GM18499 (cell line): ENCODE data around the gene ADARB1.

ENCODE experiments used
- ATAC-seq: cut with Tn5 transposase; IDR thresholded peaks from one replicate; pipeline ENCODE4 v1.9.1; 2021; ENCODE audit warnings: moderate number of reproducible peaks; ENCODE audit not compliant: insufficient read depth, unreplicated experiment

The ADARB1 gene

DNA sequence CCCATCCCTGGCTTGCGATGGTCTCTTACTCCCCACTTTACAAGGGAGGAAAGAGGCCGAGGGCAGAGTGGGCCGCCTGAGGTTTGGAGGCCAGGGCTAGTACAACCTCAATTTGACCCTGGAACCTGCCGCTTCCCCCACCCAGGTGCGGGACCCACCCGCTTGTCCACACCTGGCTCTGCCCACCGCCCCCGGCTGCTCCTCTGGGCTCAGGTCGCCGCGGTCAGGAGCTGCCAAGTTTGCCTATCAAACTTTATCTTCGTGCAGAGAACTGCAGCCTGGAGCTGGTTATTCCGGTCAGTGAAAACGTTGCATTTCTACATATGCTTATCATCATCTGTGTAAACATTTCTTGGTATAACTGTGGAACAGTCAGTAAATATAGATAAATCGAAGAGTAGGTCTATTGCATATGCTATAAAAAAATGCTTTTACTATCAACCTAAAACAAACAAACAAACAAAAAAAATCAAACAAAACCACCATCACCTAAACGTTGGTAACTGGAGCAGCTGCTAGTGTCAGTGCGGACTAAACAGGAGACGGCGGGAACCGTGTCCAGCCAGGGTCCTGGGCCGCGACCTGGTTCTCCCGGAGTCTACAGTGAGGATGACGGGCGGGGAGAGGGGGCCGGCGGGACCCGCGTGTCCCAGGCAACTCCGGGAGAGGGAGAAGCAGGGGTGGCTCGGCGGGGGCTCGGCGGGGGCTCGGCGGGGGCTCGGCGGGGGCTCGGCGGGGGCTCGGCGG, 906 bp upstream of the ADARB1 start:
- no peak for ATAC-seq

DNA sequence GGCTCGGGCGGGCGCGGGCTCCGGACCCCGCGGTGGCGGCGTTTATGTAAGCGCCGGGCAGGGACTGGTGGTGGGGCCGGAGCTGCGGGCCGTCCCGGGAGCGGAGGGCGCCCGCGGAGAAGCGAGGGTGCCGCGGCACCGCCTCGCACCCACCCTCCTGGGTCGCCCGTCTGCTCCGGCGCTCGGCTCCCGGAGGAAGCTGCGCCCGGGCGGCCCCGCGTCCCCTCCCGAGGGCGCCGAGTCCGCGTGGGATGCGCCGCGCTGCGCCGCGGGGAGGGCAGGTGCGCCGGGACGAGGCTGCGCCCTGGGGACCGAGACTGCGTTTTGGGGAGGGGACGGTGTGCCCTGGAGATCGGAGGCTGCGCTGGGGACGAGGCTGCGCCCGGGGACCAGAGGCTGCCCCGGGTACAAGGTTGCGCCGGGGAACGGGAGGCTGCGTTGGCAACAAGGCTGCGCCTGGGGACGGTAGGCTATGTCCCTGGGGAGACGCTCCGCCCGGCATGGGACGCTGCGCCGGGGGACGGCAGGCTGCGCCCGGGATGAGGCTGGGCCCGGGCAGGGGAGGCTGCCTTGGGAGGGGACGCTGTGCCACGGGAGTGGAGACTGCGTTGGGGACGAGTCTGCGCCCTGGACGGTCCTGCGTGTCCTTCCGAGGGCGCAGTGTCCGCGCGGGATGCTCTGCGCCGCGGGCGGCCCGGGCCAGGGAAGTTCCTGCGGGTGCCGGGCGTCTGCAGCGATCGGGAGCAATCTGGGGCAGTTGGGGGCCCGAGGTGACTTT, 627 bp downstream of the ADARB1 start:
- ATAC-seq = no peak

DNA sequence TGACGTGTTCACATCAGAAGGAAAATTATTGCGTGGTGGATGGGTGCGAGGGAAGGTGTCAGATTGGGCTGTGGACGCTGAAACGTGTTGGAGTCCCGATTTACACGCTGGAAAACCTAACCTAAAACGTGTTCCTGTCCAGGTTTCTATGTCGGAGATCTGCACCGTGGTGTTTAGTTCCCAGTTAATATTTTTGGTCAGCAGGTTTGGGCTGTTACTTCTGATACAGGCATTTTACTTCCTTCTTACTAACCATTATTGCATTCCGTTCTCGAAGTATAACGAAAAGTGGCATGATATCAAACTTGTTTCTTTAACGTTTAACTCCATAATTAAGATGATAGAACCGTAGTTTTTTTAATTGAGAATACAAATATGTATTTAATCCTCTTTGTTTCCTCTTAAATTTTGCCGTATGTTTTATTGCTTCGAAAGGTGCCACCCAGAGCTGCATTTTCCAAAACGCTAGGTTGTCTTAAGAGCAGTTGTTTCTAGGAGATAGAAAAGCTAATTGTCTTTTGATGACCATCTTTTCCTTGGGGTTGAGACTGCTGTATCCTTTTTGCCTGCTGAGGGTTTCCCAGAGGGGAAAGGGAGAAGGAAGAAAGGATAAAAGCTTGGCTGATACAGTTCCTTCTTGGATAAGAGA, 1.3 kb downstream of the ADARB1 start:
- no peak for ATAC-seq

DNA sequence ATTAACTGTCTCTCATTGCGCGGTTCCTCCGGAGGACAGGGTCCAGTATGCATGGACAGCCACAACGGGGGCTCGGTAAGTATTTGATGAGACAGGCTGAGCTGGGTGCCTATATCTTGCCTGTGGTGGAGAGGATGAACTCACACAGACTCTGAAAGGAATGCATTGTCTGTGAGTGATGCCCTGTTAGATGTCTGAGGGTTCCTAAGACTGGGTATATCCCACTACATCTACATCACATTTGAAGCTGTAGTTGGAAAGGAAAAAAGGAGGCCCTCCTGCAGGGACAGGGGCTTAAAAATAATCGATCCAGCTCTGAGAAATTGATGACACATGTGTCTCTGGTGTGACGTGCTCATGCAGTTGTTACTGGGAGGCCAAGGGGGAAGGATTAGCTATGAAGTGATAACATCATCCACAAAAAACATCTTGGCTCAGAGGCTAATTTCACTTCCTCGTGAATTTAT, 1.9 kb downstream of the ADARB1 start:
- ATAC-seq = no peak

DNA sequence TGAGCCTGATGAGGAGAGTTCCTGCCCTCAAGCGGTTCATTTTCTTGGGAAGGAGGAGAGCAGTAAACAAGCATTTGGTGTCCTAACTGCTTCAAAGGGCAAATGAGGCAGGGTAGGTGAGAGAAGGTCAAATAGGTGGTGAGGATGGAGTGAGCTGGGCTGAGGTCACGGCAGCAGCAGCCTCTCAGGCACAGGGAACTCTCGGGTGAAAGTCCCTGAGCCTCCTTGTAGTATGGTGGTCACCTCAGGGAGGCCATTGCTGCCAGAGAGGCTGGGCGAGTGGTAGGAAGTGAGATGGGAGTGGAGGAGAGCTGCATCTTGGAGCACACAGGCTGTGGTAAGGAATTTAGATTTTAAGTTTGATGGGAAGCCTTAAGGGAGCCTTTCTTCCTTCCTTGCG, 4.0 kb downstream of the ADARB1 start:
- no peak for ATAC-seq

DNA sequence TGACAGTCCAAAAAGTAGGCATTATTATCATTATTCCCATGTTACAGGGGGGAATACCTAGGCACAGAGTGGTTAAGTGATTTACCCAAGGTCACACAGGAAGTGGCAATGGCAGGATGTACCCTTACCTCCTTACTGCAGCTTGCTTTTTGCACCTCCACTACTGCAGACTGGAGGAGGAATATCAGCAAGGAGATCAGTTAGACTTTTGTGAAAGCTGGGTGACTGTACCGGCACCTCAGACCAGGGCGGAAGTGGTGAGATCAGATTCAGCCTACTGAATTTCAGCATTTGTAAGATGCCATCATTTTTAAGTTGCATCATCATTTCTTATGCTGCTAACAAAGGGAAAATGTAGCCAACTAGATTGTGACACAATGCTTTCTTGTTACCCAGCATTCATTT, 4.5 kb downstream of the ADARB1 start:
- no peak for ATAC-seq

DNA sequence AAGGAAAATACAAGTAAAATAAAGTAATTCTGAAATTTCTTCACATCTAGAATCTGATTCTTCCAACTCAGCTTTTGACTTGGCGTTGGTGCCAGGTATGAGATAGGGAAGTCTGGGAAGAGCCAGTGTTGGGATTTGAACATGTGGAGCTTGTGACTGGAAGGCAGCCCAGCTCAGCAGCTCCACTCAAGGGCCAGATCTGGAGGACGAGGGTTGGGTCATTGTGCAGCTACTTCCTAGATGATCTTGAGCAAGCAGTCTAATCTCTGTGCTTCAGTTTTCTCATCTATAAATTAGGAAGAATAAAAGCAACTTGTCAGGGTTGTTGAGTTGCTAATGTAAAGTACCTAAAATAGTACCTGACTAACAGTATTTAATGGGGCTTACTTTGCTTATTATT, 5.0 kb downstream of the ADARB1 start:
- ATAC-seq = no peak

DNA sequence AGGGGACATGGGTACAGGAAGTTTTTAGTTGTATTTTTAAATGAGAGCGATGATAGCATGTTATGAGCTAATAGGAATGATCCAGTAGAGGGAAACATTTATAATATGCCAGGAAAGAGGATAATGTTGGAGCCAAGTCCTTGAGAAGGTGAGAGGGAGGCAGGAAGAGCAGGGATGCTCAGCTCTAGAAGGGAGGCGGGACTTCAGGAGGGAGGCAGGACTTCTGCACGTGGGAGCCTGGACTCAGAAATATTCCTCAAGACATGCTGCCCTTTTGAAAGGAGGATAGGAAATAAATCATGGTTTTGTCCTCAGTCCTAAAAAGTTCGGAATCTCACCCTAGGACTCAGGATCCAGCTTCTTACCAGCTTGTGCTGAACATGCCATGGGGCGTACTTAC, 5.9 kb downstream of the ADARB1 start:
- ATAC-seq = no peak

DNA sequence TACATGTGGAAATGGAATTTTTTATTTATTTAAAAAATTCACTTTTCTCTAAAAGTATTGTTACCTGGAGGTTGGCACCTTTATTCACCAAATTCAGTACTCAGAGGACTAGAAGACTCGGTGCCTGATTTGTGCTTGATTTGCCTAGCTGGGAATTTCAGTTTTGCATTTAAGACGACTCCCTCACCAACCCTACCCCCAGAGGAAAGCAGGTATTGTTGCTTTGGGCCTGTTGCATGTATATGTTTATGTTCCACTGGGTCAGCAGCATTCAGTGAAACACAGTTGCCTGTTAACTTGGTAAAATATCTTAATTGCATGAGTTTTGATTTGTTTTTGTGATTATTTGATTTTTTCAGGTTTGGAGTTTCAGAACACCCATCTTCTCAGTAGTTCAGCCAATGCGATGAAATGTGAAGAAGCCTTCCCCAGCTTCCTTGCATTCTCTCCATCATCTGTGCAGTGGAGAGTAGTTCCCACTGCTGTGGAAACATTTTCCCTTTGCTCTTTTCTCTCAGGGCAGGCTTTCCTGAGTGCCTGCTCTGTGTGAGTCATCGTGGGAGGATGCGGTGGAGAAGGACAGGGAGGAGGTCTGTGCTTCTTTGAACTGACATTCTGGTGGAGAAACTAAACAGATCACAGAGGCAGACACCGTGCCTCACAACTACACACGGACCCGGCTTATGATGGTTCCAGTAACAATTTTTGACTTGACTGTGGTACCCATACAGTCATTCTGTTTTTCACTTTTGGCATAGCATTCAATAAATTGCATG, 6.4 kb downstream of the ADARB1 start:
- ATAC-seq = no peak

DNA sequence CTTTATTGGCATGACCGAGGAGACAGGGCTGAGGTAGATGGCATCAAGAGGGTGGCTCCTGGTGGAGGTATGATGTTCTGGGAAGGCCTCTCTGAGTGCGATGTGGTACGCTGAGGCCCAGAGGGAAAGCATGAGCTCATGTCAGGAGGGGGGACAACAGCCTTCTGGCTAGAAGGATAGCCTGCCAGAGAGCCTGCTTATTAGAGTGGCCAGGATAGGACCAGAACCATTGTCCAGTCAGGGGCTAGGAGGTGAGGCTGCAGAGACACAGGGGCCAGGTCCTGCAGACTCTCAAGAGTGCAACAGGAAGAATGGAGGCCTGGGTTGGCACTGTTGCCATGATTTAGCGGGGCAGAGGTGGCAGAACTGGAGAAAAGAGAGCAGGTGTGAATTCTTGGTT, 7.3 kb downstream of the ADARB1 start:
- ATAC-seq = no peak

DNA sequence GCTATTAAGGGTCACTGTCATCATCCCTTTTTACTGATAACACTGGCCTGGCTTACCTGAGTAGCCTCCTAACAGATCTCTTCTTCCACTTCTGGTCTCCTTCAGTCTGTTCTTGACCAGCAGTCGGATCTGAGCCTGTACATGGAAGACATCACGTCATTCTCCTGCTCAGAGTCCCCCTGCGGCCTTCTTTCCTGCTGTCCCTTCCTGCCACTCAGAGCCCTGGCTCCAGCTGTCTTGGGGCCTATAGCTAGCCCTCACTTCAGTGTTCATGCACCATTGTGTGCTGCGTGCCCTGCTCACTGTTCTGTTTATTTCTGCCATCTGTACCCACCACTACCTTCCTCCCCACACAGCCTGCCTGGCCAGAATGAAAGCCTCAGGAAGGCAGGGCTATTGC, 8.4 kb downstream of the ADARB1 start:
- no peak for ATAC-seq

DNA sequence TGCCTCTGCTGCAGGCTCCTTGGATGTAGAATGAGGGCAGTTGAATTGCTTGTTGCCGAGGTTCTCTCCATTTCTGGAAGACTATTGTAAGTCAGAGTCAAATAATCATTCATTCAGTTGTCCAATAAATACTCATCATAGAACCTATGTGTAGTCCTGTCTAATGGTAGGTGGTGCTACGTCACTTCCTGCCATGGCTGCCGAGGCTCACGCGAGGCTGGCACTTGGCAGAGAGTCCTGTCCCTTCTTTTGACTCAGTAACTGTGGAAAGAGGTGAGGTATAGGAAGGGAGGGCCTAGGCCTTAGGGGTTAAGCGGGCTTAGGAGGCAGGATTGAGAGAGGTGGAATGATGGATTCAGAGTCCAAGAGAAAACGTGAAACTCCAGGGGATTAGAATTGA, 9.7 kb downstream of the ADARB1 start:
- ATAC-seq = no peak

DNA sequence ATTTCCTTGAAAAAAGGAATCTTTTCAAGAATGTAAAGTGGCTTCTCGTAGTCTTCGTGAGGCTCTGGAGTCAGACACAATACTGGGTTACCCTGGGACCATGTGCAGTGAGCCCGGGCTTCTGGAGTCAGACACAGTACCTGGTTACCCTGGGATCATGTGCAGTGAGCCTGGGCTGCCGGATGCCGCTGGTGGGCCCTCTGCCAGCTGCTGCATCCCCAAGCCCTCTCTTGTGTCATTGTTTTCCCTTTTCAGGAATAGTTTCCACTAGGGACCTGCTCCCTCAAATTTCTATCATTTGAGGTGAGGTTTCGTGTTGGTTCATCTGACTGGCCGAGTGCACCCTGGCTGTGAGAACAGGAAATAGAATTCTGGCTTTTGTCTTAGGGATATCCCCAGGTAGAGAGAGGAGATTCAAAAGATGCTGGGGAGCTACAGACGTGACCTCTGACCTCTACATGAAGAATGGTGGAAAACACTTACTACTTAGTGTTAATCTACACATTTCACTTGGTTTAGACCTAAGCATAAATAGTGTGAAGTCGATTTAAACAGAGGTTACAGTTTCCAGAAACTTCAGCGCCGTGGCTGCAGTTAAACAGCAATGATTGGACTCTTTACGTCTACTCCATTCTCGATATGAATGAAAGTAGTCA, 10.6 kb downstream of the ADARB1 start:
- no peak for ATAC-seq

DNA sequence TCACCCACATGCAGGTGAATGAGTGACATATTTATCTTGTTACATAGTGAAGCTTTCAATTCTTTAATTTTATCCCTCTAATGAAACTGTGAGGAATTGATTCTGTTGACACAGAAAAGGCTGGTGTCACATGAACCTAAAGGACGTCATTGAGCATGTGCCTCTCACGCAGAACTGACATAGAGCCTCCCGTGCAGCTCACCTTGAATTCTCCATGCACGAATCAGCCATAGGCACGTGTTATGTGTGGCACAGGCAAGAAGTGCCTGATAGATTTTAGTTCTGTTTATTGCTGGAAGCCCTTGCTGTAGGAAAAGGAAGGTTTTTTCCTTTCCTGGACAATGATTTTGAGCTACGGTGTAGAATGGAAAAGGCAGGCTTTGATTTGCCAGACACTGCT, 11.3 kb downstream of the ADARB1 start:
- ATAC-seq = no peak

DNA sequence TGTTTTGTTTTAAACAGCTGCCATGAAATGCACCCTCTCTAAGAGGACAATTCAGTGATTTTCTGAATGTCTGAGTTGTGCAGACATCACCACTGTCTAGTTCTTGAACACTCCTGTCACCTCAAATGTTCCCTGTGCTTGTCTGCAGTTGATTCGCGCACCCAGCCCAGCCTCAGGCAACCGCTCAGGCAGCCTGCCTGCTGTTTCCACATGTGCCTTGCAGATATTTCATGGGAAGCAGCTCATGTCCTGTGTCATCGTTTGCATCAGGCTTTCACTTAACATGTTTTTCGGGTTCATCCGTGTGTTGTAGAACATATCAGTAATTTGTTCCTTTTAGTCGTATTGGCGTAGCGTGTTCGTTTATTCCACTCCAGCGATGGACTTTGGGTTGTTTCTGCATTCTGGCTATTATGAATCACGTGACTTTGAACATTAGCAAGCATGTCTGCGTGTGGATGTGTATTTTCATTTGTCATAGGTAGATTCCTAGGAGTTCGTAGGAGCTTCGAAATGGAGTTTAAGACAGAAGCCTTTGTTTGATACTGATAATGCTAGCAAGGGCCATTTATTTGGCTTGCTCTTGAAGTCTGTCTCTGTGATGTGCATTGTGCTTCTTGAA, 12.1 kb downstream of the ADARB1 start:
- ATAC-seq = no peak

DNA sequence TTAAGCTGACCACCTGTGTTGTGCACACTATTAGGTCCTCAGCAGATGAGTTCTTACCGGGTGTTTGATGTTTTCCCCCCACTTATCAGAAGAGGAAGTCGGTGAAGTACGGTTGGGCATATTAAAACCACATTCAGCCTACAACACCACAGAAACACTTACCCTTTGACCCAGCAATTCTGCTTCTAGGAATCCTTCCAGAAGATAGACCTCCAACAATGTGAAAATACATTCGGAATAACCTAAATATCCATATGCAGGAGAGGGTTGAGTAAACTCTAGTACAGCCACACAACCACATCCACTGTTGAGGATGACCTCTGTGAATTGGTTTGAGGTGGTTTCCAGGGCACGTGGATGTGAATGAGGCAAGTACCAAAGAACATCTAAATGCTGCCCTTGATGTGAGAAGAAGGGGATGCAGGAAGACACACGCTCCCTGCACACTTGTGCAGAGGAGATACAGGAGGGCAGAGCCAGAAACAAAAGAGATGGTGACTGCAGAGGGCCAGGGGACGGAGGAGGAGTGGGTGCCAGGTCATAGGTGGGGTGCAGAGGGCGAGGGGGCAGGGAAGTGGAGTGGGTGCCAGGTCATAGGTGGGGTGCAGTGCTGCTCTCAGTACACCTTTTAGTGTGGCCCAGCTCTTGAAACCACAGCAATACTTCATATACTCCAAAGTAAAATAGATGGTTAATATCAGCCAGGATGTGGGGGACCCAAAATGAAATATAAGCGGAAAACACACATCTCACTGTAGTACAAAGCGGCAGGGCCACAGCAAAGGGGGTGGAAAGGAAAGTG, 12.8 kb downstream of the ADARB1 start:
- no peak for ATAC-seq

DNA sequence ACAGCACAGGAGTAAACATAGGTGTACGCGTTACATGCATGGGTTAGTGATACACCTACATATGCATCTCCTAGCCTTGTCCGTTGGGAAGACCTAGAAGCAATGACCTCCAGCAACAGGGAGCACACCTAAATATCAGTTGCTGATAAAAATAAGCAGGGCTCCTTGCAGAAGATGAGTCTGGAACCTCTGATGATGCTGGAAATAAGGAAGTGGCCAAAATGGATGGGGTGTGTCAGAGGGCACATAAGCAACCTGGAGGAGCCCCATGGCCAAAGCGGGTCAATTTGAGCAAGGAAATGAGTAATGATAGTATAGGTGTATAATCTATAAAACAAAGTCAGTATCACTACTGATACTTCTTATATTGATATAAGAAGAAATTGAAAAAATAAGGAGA, 13.7 kb downstream of the ADARB1 start:
- no peak for ATAC-seq

DNA sequence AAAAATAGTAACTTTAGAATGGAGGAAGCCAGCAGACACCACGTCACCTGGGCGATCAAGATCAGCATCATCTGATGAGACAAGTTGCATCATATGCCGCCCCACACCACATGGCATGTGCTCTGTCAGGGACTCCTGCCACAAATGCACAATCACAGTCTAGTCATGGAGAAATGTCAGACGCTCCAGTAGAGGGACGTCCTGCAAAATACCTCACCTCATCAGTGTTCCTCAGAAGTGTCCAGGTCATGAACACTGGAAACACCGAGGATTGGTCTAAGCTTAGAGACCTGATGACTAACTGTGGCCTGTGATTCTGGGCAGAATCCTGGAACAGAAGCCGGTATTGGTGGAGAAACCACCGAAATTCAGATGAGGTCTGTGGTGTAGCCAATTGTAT, 14.3 kb downstream of the ADARB1 start:
- no peak for ATAC-seq

DNA sequence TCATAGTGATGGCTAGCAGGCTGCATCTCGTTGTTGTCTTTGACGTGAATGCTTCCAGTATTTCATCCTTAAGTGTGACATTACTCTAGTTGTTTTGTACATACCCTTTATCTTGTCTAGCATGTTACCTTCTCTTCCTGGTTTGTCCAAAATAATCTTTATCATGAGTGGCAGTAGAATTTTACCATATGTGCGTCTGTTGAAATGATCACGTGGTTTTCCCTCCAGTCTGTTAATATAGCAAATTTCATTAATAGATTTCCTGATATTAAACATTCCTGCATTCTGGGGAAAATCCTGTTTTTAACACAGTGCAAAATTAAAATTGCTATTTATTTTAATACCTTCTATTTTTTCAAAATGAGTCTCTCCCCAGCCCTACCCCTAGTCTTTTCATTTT, 15.6 kb downstream of the ADARB1 start:
- ATAC-seq = no peak
